ENCODE results near the gene CNR1. TPM values are rescaled to one million over a fixed set of nuclear protein-coding genes. Genes with fewer than 3 reads are reported as not detected.

CNR1 gene
- polyA plus RNA-seq, 1 of the 3 experiments (the other 2 are of a cell fraction): not detected

- no peaks in the 10 kb centered on the region for H3K36me3 ChIP-seq (replicated peaks in 1 of 2; ENCODE audit: control insufficient read depth in 1 of 2, insufficient read depth in 2 of 2, low read length in 1 of 2)
- H3K79me2 ChIP-seq (ENCODE audit: insufficient read depth): no peaks in the 10 kb centered on the region
- no peak overlapping the region for H3K9ac ChIP-seq
- no peak overlapping the region for H3K27ac ChIP-seq (ENCODE audit: low read depth in 2 of 2, low read length in 1 of 2)
- no peaks in the 10 kb centered on the region for H3K27me3 ChIP-seq (ENCODE audit: insufficient read depth)
- CTCF ChIA-PET: interaction anchor here (0.6 kb wide), 1 partner anchor 1527 kb away, joined by 3 read pairs; no protein-coding TSS in a partner anchor
- no peaks in the 10 kb centered on the region for H3K9me2 ChIP-seq
- H4K20me1 ChIP-seq (ENCODE audit: insufficient read depth): no peaks in the 10 kb centered on the region
- 0% methylated on average over 1 of the region's 1 CpG for WGBS (ENCODE audit: low lambda C conversion rate)
- DNase-seq: no peak
- no peaks in the 10 kb centered on the region for H3K4me1 ChIP-seq (ENCODE audit: control insufficient read depth in 1 of 2, insufficient read depth in 2 of 2, low read depth in 1 of 2, low read length in 1 of 2)
- H3K4me2 ChIP-seq: no peak overlapping the region
- TF ChIP-seq TAF1 (IDR thresholded peaks at IDR 0.05; ENCODE audit: borderline replicate concordance, low read depth, low read length): no peak
- no peaks in the 10 kb centered on the region for H3F3A ChIP-seq (replicated peaks; ENCODE audit: insufficient read depth)
- POLR2A ChIA-PET: no interaction called here
- no peaks in the 10 kb centered on the region for H3K9me3 ChIP-seq
- H3K4me3 ChIP-seq (ENCODE audit: low read depth in 2 of 2, low read length in 1 of 2): no peak overlapping the region
- H2AFZ ChIP-seq (ENCODE audit: low read depth): no peak overlapping the region
Measured at GRCh38 chr6:88133718-88134117, 32.4 kb downstream of the CNR1 start.

GRCh38 chr6:88124925-88125557 lies 41.1 kb downstream of the CNR1 start:
- H2AFZ ChIP-seq (ENCODE audit: low read depth): no peak overlapping the region
- WGBS (ENCODE audit: low lambda C conversion rate): 18% methylated on average over 3 of the region's 3 CpGs
- no peaks in the 10 kb centered on the region for H3K9me2 ChIP-seq
- no peak overlapping the region for H3K9ac ChIP-seq
- no peaks in the 10 kb centered on the region for H4K20me1 ChIP-seq (ENCODE audit: insufficient read depth)
- no peaks in the 10 kb centered on the region for H3K9me3 ChIP-seq
- H3K4me3 ChIP-seq (ENCODE audit: low read depth in 2 of 2, low read length in 1 of 2): no peak overlapping the region
- DNase-seq: no peak
- H3F3A ChIP-seq (replicated peaks; ENCODE audit: insufficient read depth): no peaks in the 10 kb centered on the region
- no peak overlapping the region for H3K4me2 ChIP-seq
- no peaks in the 10 kb centered on the region for H3K79me2 ChIP-seq (ENCODE audit: insufficient read depth)
- ChIA-PET CTCF (no interaction called here), POLR2A (no interaction called here)
- no peaks in the 10 kb centered on the region for H3K4me1 ChIP-seq (ENCODE audit: control insufficient read depth in 1 of 2, insufficient read depth in 2 of 2, low read depth in 1 of 2, low read length in 1 of 2)
- TF ChIP-seq SIN3A (IDR thresholded peaks at IDR 0.05; ENCODE audit: borderline replicate concordance, low read depth, low read length) (no peak), POLR2AphosphoS5 (IDR thresholded peaks at IDR 0.05; ENCODE audit: low read depth, low read length) (no peak), PBX3 (IDR thresholded peaks at IDR 0.05) (no peak)
- no peaks in the 10 kb centered on the region for H3K27me3 ChIP-seq (ENCODE audit: insufficient read depth)
- no peak overlapping the region for H3K27ac ChIP-seq (ENCODE audit: low read depth in 2 of 2, low read length in 1 of 2)
- H3K36me3 ChIP-seq (replicated peaks in 1 of 2; ENCODE audit: control insufficient read depth in 1 of 2, insufficient read depth in 2 of 2, low read length in 1 of 2): no peaks in the 10 kb centered on the region

- Histone ChIP-seq H3K36me3 (replicated peaks in 1 of 2; ENCODE audit: control insufficient read depth in 1 of 2, insufficient read depth in 2 of 2, low read length in 1 of 2) (no peaks in the 10 kb centered on the region), H3K27me3 (ENCODE audit: insufficient read depth) (no peaks in the 10 kb centered on the region), H4K20me1 (ENCODE audit: insufficient read depth) (no peaks in the 10 kb centered on the region), H2AFZ (ENCODE audit: low read depth) (no peak overlapping the region), H3K79me2 (ENCODE audit: insufficient read depth) (no peaks in the 10 kb centered on the region), H3K9ac (no peak overlapping the region), H3K4me1 (ENCODE audit: control insufficient read depth in 1 of 2, insufficient read depth in 2 of 2, low read depth in 1 of 2, low read length in 1 of 2) (no peaks in the 10 kb centered on the region), H3K9me2 (no peaks in the 10 kb centered on the region), H3K4me3 (ENCODE audit: low read depth in 2 of 2, low read length in 1 of 2) (no peak overlapping the region), H3K9me3 (no peaks in the 10 kb centered on the region), H3K4me2 (no peak overlapping the region), H3K27ac (ENCODE audit: low read depth in 2 of 2, low read length in 1 of 2) (no peak overlapping the region), H3F3A (replicated peaks; ENCODE audit: insufficient read depth) (no peaks in the 10 kb centered on the region)
- no peak for DNase-seq
- POLR2A ChIA-PET: no interaction called here
- WGBS (ENCODE audit: low lambda C conversion rate): 17% methylated on average over 1 of the region's 1 CpG
- CTCF ChIA-PET: no interaction called here
- TF ChIP-seq FOSL2 (IDR thresholded peaks at IDR 0.05; ENCODE audit: borderline replicate concordance, low read depth) (no peak), SMC3 (IDR thresholded peaks at IDR 0.05; ENCODE audit: low read depth, low read length) (no peak), ELF1 (IDR thresholded peaks at IDR 0.05) (no peak), EP300 (IDR thresholded peaks at IDR 0.05; ENCODE audit: borderline replicate concordance in 1 of 2, low read depth in 1 of 2, low read length in 1 of 2) (no peak), MXI1 (IDR thresholded peaks at IDR 0.05; ENCODE audit: low read depth, low read length) (no peak), NRF1 (IDR thresholded peaks at IDR 0.05; ENCODE audit: low read depth, low read length) (no peak), TAF1 (IDR thresholded peaks at IDR 0.05; ENCODE audit: borderline replicate concordance, low read depth, low read length) (no peak), RFX5 (IDR thresholded peaks at IDR 0.05; ENCODE audit: low read length) (no peak), ZBTB33 (IDR thresholded peaks at IDR 0.05; ENCODE audit: borderline replicate concordance, low read depth) (no peak), GABPA (IDR thresholded peaks at IDR 0.05; ENCODE audit: low read depth) (no peak)
Measured at GRCh38 chr6:88120635-88121034, 45.5 kb downstream of the CNR1 start.

Measured in SK-N-SH (cell line).